Kidney (tissue), 14 donors: ENCODE results near the gene CLEC17A. TPM values are rescaled to one million over a fixed set of nuclear protein-coding genes. Genes with fewer than 3 reads are reported as not detected.
"Not testable (repeated sequence)": the region's sequence is repeated elsewhere in the genome, so short reads cannot be mapped to it uniquely, and the experiment has no call there.

Experiments used
- DNase-seq, 5 donors: peaks; one replicate each; pipeline ENCODE4 v3.0.0-alpha.2; 2013 to 2020
- FAIRE-seq: peaks from 2 replicates; lab custom pipeline; 2012; peaks lifted over from hg19 to GRCh38; lab: Jason Lieb, UNC
- H3K27ac ChIP-seq, 2 donors: one replicate each; pipeline ENCODE4 v1.7.0; 2013; ENCODE audit warnings: low read depth in 2 of 2, low read length in 2 of 2, inconsistent platforms in 1 of 2
- H3K27me3 ChIP-seq: one replicate; pipeline ENCODE4 v1.7.1; 2013; ENCODE audit warnings: low read length, inconsistent platforms; ENCODE audit not compliant: control insufficient read depth, insufficient read depth
- H3K36me3 ChIP-seq, 3 donors: one replicate each; pipeline versions ENCODE4 v1.7.0 to v1.7.1; 2013; ENCODE audit warnings: low read length in 3 of 3, control low read depth in 1 of 3, inconsistent platforms in 1 of 3; ENCODE audit not compliant: insufficient read depth in 3 of 3, control insufficient read depth in 2 of 3
- H3K4me1 ChIP-seq, 3 donors: one replicate each; pipeline versions ENCODE4 v1.7.0 to v1.7.1; 2013; ENCODE audit warnings: low read length in 3 of 3, inconsistent platforms in 1 of 3, low read depth in 1 of 3; ENCODE audit not compliant: control insufficient read depth in 2 of 3, insufficient read depth in 2 of 3
- H3K4me3 ChIP-seq, 3 donors: one replicate each; pipeline versions ENCODE4 v1.7.0 to v1.8.1; 2013; ENCODE audit warnings: low read length in 3 of 3, control low read depth in 1 of 3, inconsistent platforms in 1 of 3
- H3K9ac ChIP-seq, 3 donors: one replicate each; pipeline versions ENCODE4 v1.7.0 to v1.7.1; 2013; ENCODE audit warnings: low read length in 3 of 3, control low read depth in 1 of 3, inconsistent platforms in 1 of 3
- H3K9me3 ChIP-seq, 3 donors: one replicate each; pipeline versions ENCODE4 v1.7.0 to v1.7.1; 2013; ENCODE audit warnings: low read length in 3 of 3, control low read depth in 1 of 3, inconsistent platforms in 1 of 3; ENCODE audit not compliant: control insufficient read depth in 2 of 3, insufficient read depth in 1 of 3
- CTCF ChIP-seq: IDR thresholded peaks from 3 replicates; pipeline ENCODE4 v1.5.1; 2012; ENCODE audit warnings: mild to moderate bottlenecking, moderate library complexity, borderline replicate concordance; ENCODE audit not compliant: insufficient read depth; ENCODE audit errors: extremely low read depth
- intact Hi-C: fragments of 100-400 bp; cut with DNase I; formaldehyde crosslinking; loops from one replicate; pipeline ENCODE4 v1.11.1; 2022
- polyA plus RNA-seq: library from polyadenylated mRNA; stranded (reverse); fragments of 350-450 nt; fragmentation: Illumina TruSeq; extraction: RNeasy Lipid Tissue Mini Kit (QIAGEN cat#74804); gene quantifications from one replicate; pipeline ENCODE4 v1.2.3, GENCODE V29; 2014; ENCODE audit warnings: low read depth, low replicate concordance; ENCODE audit not compliant: insufficient read depth
- total RNA-seq: library from RNA; stranded (reverse); fragmentation: NEBNext Ultra II Directional; extraction: Animal tissue kit (Norgen Biotek cat#: 25700); gene quantifications from one replicate; pipeline ENCODE4 v1.2.1, GENCODE V29; 2021
- donor health status: control.
- donor health status: control.
- donor health status: control.
- donor health status: control.
- donor health status: control.
- donor health status: DM: yes; HTN: yes; CAD: no.
- donor health status: Normal renal cell carcinoma (clear cell type).

The CLEC17A gene
- total and polyA plus RNA-seq, 2 donors from 2014 or later: 0.76 TPM; not detected in 1

- FAIRE-seq: no peak
- peaks cover 0 to 21% (median 11%) of the 10 kb centered on the region in 3 donors for H3K4me1 ChIP-seq
- no peak for TF ChIP-seq CTCF
- no peaks in the 10 kb centered on the region for H3K27me3 ChIP-seq
- no peak for DNase-seq
- peaks cover 0 to 2% (median 0%) of the 10 kb centered on the region in 3 donors for H3K36me3 ChIP-seq
- intact Hi-C loops: no loop called here
- H3K4me3 ChIP-seq: no peak overlapping the region
- no peak overlapping the region for H3K27ac ChIP-seq
- H3K9me3 ChIP-seq: no peaks in the 10 kb centered on the region
- no peak overlapping the region for H3K9ac ChIP-seq
Measured at GRCh38 chr19:14540741-14541525, 42.0 kb upstream of the CLEC17A start.

GRCh38 chr19:14541979-14542378, 40.9 kb upstream of the CLEC17A start:
- not testable (repeated sequence) for H3K4me3 ChIP-seq, FAIRE-seq, H3K36me3 ChIP-seq

GRCh38 chr19:14542711-14543328, 40.1 kb upstream of the CLEC17A start:
- Histone ChIP-seq H3K9me3 (no peaks in the 10 kb centered on the region), H3K9ac (no peak overlapping the region), H3K4me1 (peaks cover 0 to 17% (median 11%) of the 10 kb centered on the region in 3 donors), H3K27ac (no peak overlapping the region), H3K4me3 (no peak overlapping the region), H3K27me3 (no peaks in the 10 kb centered on the region), H3K36me3 (peaks cover 0 to 2% (median 0%) of the 10 kb centered on the region in 3 donors)
- FAIRE-seq (no peak), DNase-seq (no peak)
- no peak for TF ChIP-seq CTCF
- intact Hi-C loops: no loop called here

More at GRCh38 chr19:14541979-14542378, 40.9 kb upstream of the CLEC17A start:
- intact Hi-C loops, H3K9ac ChIP-seq, H3K27me3 ChIP-seq, H3K9me3 ChIP-seq, H3K27ac ChIP-seq, DNase-seq: not testable (repeated sequence)
- peaks cover 0 to 19% (median 11%) of the 10 kb centered on the region in 3 donors for H3K4me1 ChIP-seq

GRCh38 chr19:14544047-14544446, 38.8 kb upstream of the CLEC17A start:
- intact Hi-C loops: no loop called here
- peaks cover 0 to 15% (median 11%) of the 10 kb centered on the region in 3 donors for H3K4me1 ChIP-seq
- FAIRE-seq (no peak), DNase-seq (no peak)
- no peaks in the 10 kb centered on the region for H3K9me3 ChIP-seq
- H3K9ac ChIP-seq: no peak overlapping the region
- H3K36me3 ChIP-seq: peaks cover 0 to 2% (median 0%) of the 10 kb centered on the region in 3 donors
- H3K4me3 ChIP-seq: no peak overlapping the region
- H3K27ac ChIP-seq: no peak overlapping the region
- H3K27me3 ChIP-seq: no peaks in the 10 kb centered on the region
- no peak for TF ChIP-seq CTCF
